Breast epithelium (tissue), 4 donors: ENCODE data around the gene KLHL3. TPM values are rescaled to one million over a fixed set of nuclear protein-coding genes. Genes with fewer than 3 reads are reported as not detected.

Source experiments
- DNase-seq, 2 donors: peaks; one replicate each; pipeline ENCODE4 v3.0.0-alpha.2; 2019; ENCODE audit warnings: low spot score in 2 of 2
- H3K27ac ChIP-seq, 2 donors: fragments of 200-600 bp; sonication (generic) in 1 of 2; one replicate each; pipeline ENCODE4 v1.5.1; 2016 to 2019; ENCODE audit warnings: mild to moderate bottlenecking in 1 of 2
- H3K27me3 ChIP-seq, 2 donors: fragments of 200-600 bp; sonication (generic) in 1 of 2; one replicate each; pipeline versions ENCODE4 v1.5.1 to v1.6.0; 2017 to 2019; ENCODE audit warnings: control low read depth in 1 of 2, mild to moderate bottlenecking in 1 of 2
- H3K36me3 ChIP-seq: fragments of 200-600 bp; one replicate; pipeline ENCODE4 v1.5.1; 2019
- H3K4me1 ChIP-seq, 2 donors: fragments of 200-600 bp; sonication (generic); one replicate each; pipeline ENCODE4 v1.5.1; 2016 to 2019; ENCODE audit warnings: control low read depth in 1 of 2
- H3K4me3 ChIP-seq, 3 donors: fragments of 200-600 bp; sonication (generic); 1 replicate in 2 of 3; 2 replicates in 1 of 3; pipeline ENCODE4 v1.5.1; 2016 to 2019; ENCODE audit warnings: mild to moderate bottlenecking in 3 of 3, moderate library complexity in 2 of 3
- H3K9me3 ChIP-seq, 2 donors: fragments of 200-600 bp; sonication (generic) in 1 of 2; one replicate each; pipeline ENCODE4 v1.5.1; 2016 to 2019; ENCODE audit warnings: control low read depth in 1 of 2
- CTCF ChIP-seq, 3 donors: fragments of 450-650 bp; IDR thresholded peaks; one replicate each; pipeline ENCODE4 v1.5.1; 2016 to 2017; ENCODE audit warnings: antibody characterized with exemption in 3 of 3, mild to moderate bottlenecking in 3 of 3, moderate library complexity in 3 of 3
- POLR2A ChIP-seq: fragments of 450-650 bp; IDR thresholded peaks from one replicate; pipeline ENCODE4 v1.6.1; 2016; ENCODE audit warnings: antibody characterized with exemption, mild to moderate bottlenecking, moderate library complexity
- POLR2AphosphoS5 ChIP-seq, 3 donors: sonication (generic); formaldehyde crosslinking; IDR thresholded peaks; one replicate each; pipeline ENCODE4 v1.6.1; 2017; ENCODE audit warnings: antibody characterized with exemption in 3 of 3
- intact Hi-C: fragments of 100-400 bp; cut with DNase I; formaldehyde crosslinking; loops from one replicate; pipeline ENCODE4 v1.15.1; 2023; ENCODE audit warnings: low total_unique reads
- total RNA-seq, 3 donors: library from RNA; depleted of rRNA; stranded (reverse); fragments of >200 nt; gene quantifications; one replicate each; pipeline ENCODE4 v1.1.0, GENCODE V29; 2016

The KLHL3 gene
- total RNA-seq, 3 donors from 2014 or later: 4.5 to 11.7 (median 4.9) TPM

- Histone ChIP-seq H3K4me1 (no peaks in the 10 kb centered on the region), H3K36me3 (no peaks in the 10 kb centered on the region), H3K9me3 (no peaks in the 10 kb centered on the region), H3K27ac (peak overlapping the region in 1 of 2 donors; percentile 59), H3K4me3 (peak overlapping the region in 1 of 3 donors; percentile 26), H3K27me3 (no peaks in the 10 kb centered on the region)
- TF ChIP-seq POLR2A (no peak), CTCF (IDR thresholded peaks at IDR 0.05) (peak; percentile 45 to 90 (median 87))
- no peak for DNase-seq
- intact Hi-C loops: no loop called here
Measured at GRCh38 chr5:137629646-137630045, 106.2 kb downstream of the KLHL3 start.

GRCh38 chr5:137627706-137628105, 108.2 kb downstream of the KLHL3 start:
- Histone ChIP-seq H3K27ac (no peak overlapping the region), H3K4me1 (no peaks in the 10 kb centered on the region), H3K36me3 (no peaks in the 10 kb centered on the region), H3K4me3 (no peak overlapping the region), H3K9me3 (no peaks in the 10 kb centered on the region), H3K27me3 (no peaks in the 10 kb centered on the region)
- TF ChIP-seq CTCF (IDR thresholded peaks at IDR 0.05) (no peak), POLR2A (no peak), POLR2AphosphoS5 (IDR thresholded peaks at IDR 0.05) (no peak)
- intact Hi-C loops: no loop called here
- peak in 1 of 2 donors; percentile 7 for DNase-seq

- H3K4me3 ChIP-seq: no peak overlapping the region
- DNase-seq: no peak
- no peak for TF ChIP-seq CTCF (IDR thresholded peaks at IDR 0.05)
- no peaks in the 10 kb centered on the region for H3K36me3 ChIP-seq
- H3K9me3 ChIP-seq: no peaks in the 10 kb centered on the region
- intact Hi-C loops: no loop called here
- H3K27me3 ChIP-seq: no peaks in the 10 kb centered on the region
- H3K27ac ChIP-seq: no peak overlapping the region
- no peaks in the 10 kb centered on the region for H3K4me1 ChIP-seq
Measured at GRCh38 chr5:137627293-137627692, 108.6 kb downstream of the KLHL3 start.

- H3K27ac ChIP-seq: no peak overlapping the region
- DNase-seq: peak in 1 of 2 donors; percentile 18
- TF ChIP-seq POLR2A (no peak), CTCF (IDR thresholded peaks at IDR 0.05) (no peak), POLR2AphosphoS5 (IDR thresholded peaks at IDR 0.05) (no peak)
- no peaks in the 10 kb centered on the region for H3K36me3 ChIP-seq
- no peak overlapping the region for H3K4me3 ChIP-seq
- intact Hi-C loops: no loop called here
- H3K4me1 ChIP-seq: no peaks in the 10 kb centered on the region
- H3K27me3 ChIP-seq: no peaks in the 10 kb centered on the region
- no peaks in the 10 kb centered on the region for H3K9me3 ChIP-seq
Measured at GRCh38 chr5:137624786-137625349, 111.0 kb downstream of the KLHL3 start.

- Histone ChIP-seq H3K27me3 (no peaks in the 10 kb centered on the region), H3K36me3 (no peaks in the 10 kb centered on the region), H3K4me1 (no peaks in the 10 kb centered on the region), H3K27ac (peak overlapping the region; percentile 48 to 59), H3K9me3 (no peaks in the 10 kb centered on the region), H3K4me3 (no peak overlapping the region)
- intact Hi-C loops: no loop called here
- peak; percentile 72 to 94 for DNase-seq
- TF ChIP-seq POLR2AphosphoS5 (IDR thresholded peaks at IDR 0.05): peak in 2 of 3 donors; percentile 16 to 48
- no peak for TF ChIP-seq POLR2A
Measured at GRCh38 chr5:137622850-137623249, 113.0 kb downstream of the KLHL3 start.
